Endothelial cell of umbilical vein (primary cell): Measurements from ENCODE around the gene ABCC10. TPM values are rescaled to one million over a fixed set of nuclear protein-coding genes. Genes with fewer than 3 reads are reported as not detected.

Experiments
- BruUV-seq: library from RNA; stranded (reverse); fragments of 400-500 nt; replicated peaks from 2 replicates; lab custom pipeline; 2021; lab: Mats Ljungman, UMichigan
- CTCF ChIA-PET: fragments of 300-600, 350-600 bp; sonication (Branson Sonifier 250); formaldehyde crosslinking; loops from one replicate; lab custom pipeline; 2021; ENCODE audit warnings: antibody characterized with exemption, inconsistent platforms; lab: Charles Lee
- POLR2A ChIA-PET: fragments of 300-600, 350-600 bp; sonication (Branson Sonifier 250); formaldehyde crosslinking; loops from one replicate; lab custom pipeline; 2021; ENCODE audit warnings: antibody characterized with exemption, inconsistent platforms; lab: Charles Lee
- DNase-seq: peaks from one replicate; pipeline ENCODE4 v3.0.0-alpha.2; 2011; ENCODE audit warnings: low read depth, low spot score
- FAIRE-seq: peaks from 2 replicates; lab custom pipeline; 2011; peaks lifted over from hg19 to GRCh38; lab: Jason Lieb, UNC
- H2AFZ ChIP-seq: 2 replicates; pipeline ENCODE4 v1.6.0; 2012; ENCODE audit warnings: low read depth, low read length, control low read depth, inconsistent platforms
- H3K27ac ChIP-seq: 2 replicates; pipeline ENCODE4 v1.5.1; 2011; ENCODE audit warnings: low read depth, mild to moderate bottlenecking, control low read depth, low read length, moderate library complexity; ENCODE audit not compliant: insufficient read depth
- H3K27me3 ChIP-seq, 2 experiments: 2 replicates each; pipeline versions ENCODE4 v1.6.0 to v1.6.1; 2011; ENCODE audit warnings: low read length in 2 of 2, mixed read lengths in 1 of 2; ENCODE audit not compliant: control insufficient read depth in 2 of 2, insufficient read depth in 2 of 2
- H3K36me3 ChIP-seq, 2 experiments: 2 replicates in 1 of 2; 3 replicates in 1 of 2; pipeline ENCODE4 v1.5.1; 2011; ENCODE audit warnings: low read length in 2 of 2, mild to moderate bottlenecking in 1 of 2, moderate library complexity in 1 of 2; ENCODE audit not compliant: control insufficient read depth in 2 of 2, insufficient read depth in 2 of 2; ENCODE audit errors: extremely low read depth in 1 of 2
- H3K4me1 ChIP-seq: 3 replicates; pipeline ENCODE4 v1.5.1; 2011; ENCODE audit warnings: mild to moderate bottlenecking, low read length; ENCODE audit not compliant: control insufficient read depth, insufficient read depth; ENCODE audit errors: extremely low read depth
- H3K4me2 ChIP-seq: 2 replicates; pipeline ENCODE4 v1.6.1; 2011; ENCODE audit warnings: low read length, control low read depth, mixed read lengths; ENCODE audit not compliant: insufficient read depth
- H3K4me3 ChIP-seq, 3 experiments: fragments of 200-600 bp in 1 of 3; sonication (generic), shearing (Covaris generic) in 1 of 3; replicated peaks in 1 of 3; 2 replicates each; pipeline ENCODE4 v1.5.1; 2011 to 2016; ENCODE audit warnings: control low read depth in 3 of 3, low read length in 3 of 3, mild to moderate bottlenecking in 2 of 3, inconsistent platforms in 1 of 3, low read depth in 1 of 3, moderate library complexity in 1 of 3; ENCODE audit not compliant: insufficient read depth in 1 of 3
- H3K79me2 ChIP-seq: 2 replicates; pipeline ENCODE4 v1.6.0; 2012; ENCODE audit warnings: low read length, inconsistent platforms; ENCODE audit not compliant: control insufficient read depth, insufficient read depth
- H3K9ac ChIP-seq: replicated peaks from 2 replicates; pipeline ENCODE3; 2011; ENCODE audit warnings: low read length, control low read depth; ENCODE audit not compliant: insufficient read depth; ENCODE audit errors: extremely low read depth
- H3K9me1 ChIP-seq: replicated peaks from 3 replicates; pipeline ENCODE4 v1.6.0; 2011; ENCODE audit warnings: mild to moderate bottlenecking, low read length; ENCODE audit not compliant: control insufficient read depth, insufficient read depth; ENCODE audit errors: extremely low read depth
- H3K9me3 ChIP-seq: replicated peaks from 2 replicates; pipeline ENCODE4 v1.5.1; 2012; ENCODE audit warnings: low read length, inconsistent platforms; ENCODE audit not compliant: control insufficient read depth, insufficient read depth
- H4K20me1 ChIP-seq: replicated peaks from 2 replicates; pipeline ENCODE3; 2011; ENCODE audit warnings: mild to moderate bottlenecking, low read length; ENCODE audit not compliant: control insufficient read depth, insufficient read depth; ENCODE audit errors: extremely low read depth
- CTCF ChIP-seq, 2 donors: IDR thresholded peaks; 1 replicate in 1 of 2; 2 replicates in 1 of 2; pipeline ENCODE4 v1.5.1; 2011; ENCODE audit warnings: low read length in 2 of 2, mild to moderate bottlenecking in 2 of 2, moderate library complexity in 2 of 2, control low read depth in 1 of 2, inconsistent platforms in 1 of 2, low read depth in 1 of 2; ENCODE audit not compliant: insufficient read depth in 1 of 2; ENCODE audit errors: extremely low read depth in 1 of 2
- EZH2 ChIP-seq: IDR thresholded peaks from 2 replicates; pipeline ENCODE4 v1.6.1; 2012; ENCODE audit warnings: borderline replicate concordance, low read depth, mild to moderate bottlenecking, moderate library complexity, low read length, inconsistent platforms; ENCODE audit not compliant: severe bottlenecking
- FOS ChIP-seq: IDR thresholded peaks from 2 replicates; pipeline ENCODE4 v1.6.1; 2011; ENCODE audit warnings: mild to moderate bottlenecking, low read length, moderate library complexity, borderline replicate concordance; ENCODE audit not compliant: insufficient read depth
- GATA2 ChIP-seq: IDR thresholded peaks from 2 replicates; pipeline ENCODE4 v1.7.0; 2011; ENCODE audit warnings: low read depth, mild to moderate bottlenecking, moderate library complexity, mixed read lengths, low read length; ENCODE audit not compliant: insufficient read length, insufficient read depth
- JUN ChIP-seq: IDR thresholded peaks from 2 replicates; pipeline ENCODE4 v1.6.1; 2011; ENCODE audit warnings: borderline replicate concordance, low read depth; ENCODE audit not compliant: insufficient read length, insufficient read depth
- MAX ChIP-seq: IDR thresholded peaks from 2 replicates; pipeline ENCODE4 v1.6.1; 2011; ENCODE audit not compliant: insufficient read depth, insufficient read length
- MYC ChIP-seq: IDR thresholded peaks from one replicate; pipeline ENCODE4 v1.6.1; 2011; ENCODE audit warnings: mild to moderate bottlenecking, low read depth, low read length
- POLR2A ChIP-seq: IDR thresholded peaks from 2 replicates; pipeline ENCODE4 v1.6.1; 2012; ENCODE audit warnings: low read depth, mild to moderate bottlenecking, control low read depth, low read length
- POLR2AphosphoS5 ChIP-seq: IDR thresholded peaks from 2 replicates; pipeline ENCODE4 v1.6.1; 2012; ENCODE audit warnings: low read depth, mild to moderate bottlenecking, control low read depth, low read length, moderate library complexity; ENCODE audit not compliant: insufficient read depth
- dilution Hi-C: fragments of 300-500 bp; cut with MboI; formaldehyde crosslinking; loops from one replicate; pipeline ENCODE4 v1.15.0; 2019; ENCODE audit warnings: low sequenced_read_pairs; ENCODE audit not compliant: extremely low pct_ligation_motif_present
- intact Hi-C: fragments of 100-400 bp; cut with micrococcal nuclease; formaldehyde crosslinking; loops from one replicate; pipeline ENCODE4 v1.10.0; 2022
- polyA plus RNA-seq, 4 experiments: library from polyadenylated mRNA; depleted of rRNA in 3 of 4; stranded (reverse) in 3 of 4; unstranded in 1 of 4; fragments of >200 nt; gene quantifications; 2 replicates each; pipeline versions ENCODE4 v1.2.1 to v1.2.3, GENCODE V29; 2011 to 2012; ENCODE audit warnings: missing spikeins in 1 of 4
- total RNA-seq: library from RNA; stranded (reverse); gene quantifications from 2 replicates; pipeline ENCODE4 v1.2.3, GENCODE V29; 2021

The ABCC10 gene
- total and polyA plus RNA-seq, 2 donors (not counting 3 experiments of a cell fraction or from before 2014, with no cell fraction given) = 29.2 to 37.9 TPM

- no TSS peak for BruUV-seq
- Histone ChIP-seq H3K9me3 (no peaks in the 10 kb centered on the region), H4K20me1 (no peaks in the 10 kb centered on the region), H3K4me3 (no peak overlapping the region), H3K79me2 (no peaks in the 10 kb centered on the region), H3K9ac (no peak overlapping the region), H3K27me3 (peaks cover 7% of the 10 kb centered on the region in 2 experiments), H3K27ac (no peak overlapping the region), H3K4me1 (no peaks in the 10 kb centered on the region), H3K9me1 (no peaks in the 10 kb centered on the region), H2AFZ (no peak overlapping the region), H3K4me2 (no peak overlapping the region), H3K36me3 (no peaks in the 10 kb centered on the region)
- dilution Hi-C loops = no loop called here
- no peak for DNase-seq
- no peak for FAIRE-seq
- intact Hi-C loops = no loop called here
- POLR2A ChIA-PET = no interaction called here
- CTCF ChIA-PET = interaction anchor here (0.8 to 0.9 kb wide), 2 partner anchors 9 to 80 kb away, joined by 3 to 4 read pairs; partner anchors contain the start of gene SLC22A7
- TF ChIP-seq MAX (no peak), POLR2A (no peak), FOS (no peak), EZH2 (no peak), MYC (no peak), JUN (no peak)
Observed at GRCh38 chr6:43377710-43378229, 49.6 kb upstream of the ABCC10 start.

GRCh38 chr6:43378631-43379030, 48.7 kb upstream of the ABCC10 start:
- Histone ChIP-seq H3K4me3 (no peak overlapping the region), H3K36me3 (no peaks in the 10 kb centered on the region), H3K27me3 (peaks cover 7% of the 10 kb centered on the region in 2 experiments), H3K9me1 (no peaks in the 10 kb centered on the region), H3K4me1 (peaks cover 6% of the 10 kb centered on the region), H2AFZ (no peak overlapping the region), H3K9me3 (no peaks in the 10 kb centered on the region), H3K79me2 (no peaks in the 10 kb centered on the region), H3K9ac (no peak overlapping the region), H3K27ac (no peak overlapping the region), H3K4me2 (no peak overlapping the region), H4K20me1 (no peaks in the 10 kb centered on the region)
- no peak for DNase-seq
- dilution Hi-C loops = no loop called here
- no peak for FAIRE-seq
- POLR2A ChIA-PET = no interaction called here
- TF ChIP-seq POLR2AphosphoS5 (no peak), CTCF (IDR thresholded peaks at IDR 0.05; ENCODE audit: extremely low read depth in 1 of 2, insufficient read depth in 1 of 2, low read depth in 1 of 2, low read length in 2 of 2) (no peak), GATA2 (no peak), POLR2A (no peak), MAX (no peak), FOS (no peak), JUN (no peak), EZH2 (no peak), MYC (no peak)
- intact Hi-C loops = no loop called here
- BruUV-seq = no TSS peak
- CTCF ChIA-PET = interaction anchor here (0.8 to 0.9 kb wide), 2 partner anchors 8 to 81 kb away, joined by 3 to 4 read pairs; partner anchors contain the start of gene SLC22A7
